ENCODE data around the gene DSC2.

The DSC2 gene

GRCh38 chr18:31097666-31098065 lies 4.6 kb downstream of the DSC2 start:
- DNase-seq (ENCODE audit: low read depth in 1 of 2, low spot score in 1 of 2): no peak
- H3K27ac ChIP-seq (replicated peaks): no peak overlapping the region
- TF ChIP-seq, protein P1, sequence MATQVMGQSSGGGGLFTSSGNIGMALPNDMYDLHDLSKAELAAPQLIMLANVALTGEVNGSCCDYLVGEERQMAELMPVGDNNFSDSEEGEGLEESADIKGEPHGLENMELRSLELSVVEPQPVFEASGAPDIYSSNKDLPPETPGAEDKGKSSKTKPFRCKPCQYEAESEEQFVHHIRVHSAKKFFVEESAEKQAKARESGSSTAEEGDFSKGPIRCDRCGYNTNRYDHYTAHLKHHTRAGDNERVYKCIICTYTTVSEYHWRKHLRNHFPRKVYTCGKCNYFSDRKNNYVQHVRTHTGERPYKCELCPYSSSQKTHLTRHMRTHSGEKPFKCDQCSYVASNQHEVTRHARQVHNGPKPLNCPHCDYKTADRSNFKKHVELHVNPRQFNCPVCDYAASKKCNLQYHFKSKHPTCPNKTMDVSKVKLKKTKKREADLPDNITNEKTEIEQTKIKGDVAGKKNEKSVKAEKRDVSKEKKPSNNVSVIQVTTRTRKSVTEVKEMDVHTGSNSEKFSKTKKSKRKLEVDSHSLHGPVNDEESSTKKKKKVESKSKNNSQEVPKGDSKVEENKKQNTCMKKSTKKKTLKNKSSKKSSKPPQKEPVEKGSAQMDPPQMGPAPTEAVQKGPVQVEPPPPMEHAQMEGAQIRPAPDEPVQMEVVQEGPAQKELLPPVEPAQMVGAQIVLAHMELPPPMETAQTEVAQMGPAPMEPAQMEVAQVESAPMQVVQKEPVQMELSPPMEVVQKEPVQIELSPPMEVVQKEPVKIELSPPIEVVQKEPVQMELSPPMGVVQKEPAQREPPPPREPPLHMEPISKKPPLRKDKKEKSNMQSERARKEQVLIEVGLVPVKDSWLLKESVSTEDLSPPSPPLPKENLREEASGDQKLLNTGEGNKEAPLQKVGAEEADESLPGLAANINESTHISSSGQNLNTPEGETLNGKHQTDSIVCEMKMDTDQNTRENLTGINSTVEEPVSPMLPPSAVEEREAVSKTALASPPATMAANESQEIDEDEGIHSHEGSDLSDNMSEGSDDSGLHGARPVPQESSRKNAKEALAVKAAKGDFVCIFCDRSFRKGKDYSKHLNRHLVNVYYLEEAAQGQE (IDR thresholded peaks at IDR 0.05; ENCODE audit: insufficient replicate concordance, low read depth): no peak
- TF ChIP-seq SPI1 (IDR thresholded peaks at IDR 0.05; ENCODE audit: borderline replicate concordance, low read depth) (no peak), GABPA (IDR thresholded peaks at IDR 0.05; ENCODE audit: low read depth) (no peak), POLR2AphosphoS5 (IDR thresholded peaks at IDR 0.05; ENCODE audit: low read depth) (no peak)
- TF ChIP-seq, protein P2, sequence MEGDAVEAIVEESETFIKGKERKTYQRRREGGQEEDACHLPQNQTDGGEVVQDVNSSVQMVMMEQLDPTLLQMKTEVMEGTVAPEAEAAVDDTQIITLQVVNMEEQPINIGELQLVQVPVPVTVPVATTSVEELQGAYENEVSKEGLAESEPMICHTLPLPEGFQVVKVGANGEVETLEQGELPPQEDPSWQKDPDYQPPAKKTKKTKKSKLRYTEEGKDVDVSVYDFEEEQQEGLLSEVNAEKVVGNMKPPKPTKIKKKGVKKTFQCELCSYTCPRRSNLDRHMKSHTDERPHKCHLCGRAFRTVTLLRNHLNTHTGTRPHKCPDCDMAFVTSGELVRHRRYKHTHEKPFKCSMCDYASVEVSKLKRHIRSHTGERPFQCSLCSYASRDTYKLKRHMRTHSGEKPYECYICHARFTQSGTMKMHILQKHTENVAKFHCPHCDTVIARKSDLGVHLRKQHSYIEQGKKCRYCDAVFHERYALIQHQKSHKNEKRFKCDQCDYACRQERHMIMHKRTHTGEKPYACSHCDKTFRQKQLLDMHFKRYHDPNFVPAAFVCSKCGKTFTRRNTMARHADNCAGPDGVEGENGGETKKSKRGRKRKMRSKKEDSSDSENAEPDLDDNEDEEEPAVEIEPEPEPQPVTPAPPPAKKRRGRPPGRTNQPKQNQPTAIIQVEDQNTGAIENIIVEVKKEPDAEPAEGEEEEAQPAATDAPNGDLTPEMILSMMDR (IDR thresholded peaks at IDR 0.05; ENCODE audit: insufficient read depth, low read length): no peak
- no peak overlapping the region for H3K4me3 ChIP-seq (replicated peaks; ENCODE audit: insufficient read depth, low read length)
- no peaks in the 10 kb centered on the region for H3K27me3 ChIP-seq (ENCODE audit: insufficient read depth, poor library complexity, severe bottlenecking)

DNA sequence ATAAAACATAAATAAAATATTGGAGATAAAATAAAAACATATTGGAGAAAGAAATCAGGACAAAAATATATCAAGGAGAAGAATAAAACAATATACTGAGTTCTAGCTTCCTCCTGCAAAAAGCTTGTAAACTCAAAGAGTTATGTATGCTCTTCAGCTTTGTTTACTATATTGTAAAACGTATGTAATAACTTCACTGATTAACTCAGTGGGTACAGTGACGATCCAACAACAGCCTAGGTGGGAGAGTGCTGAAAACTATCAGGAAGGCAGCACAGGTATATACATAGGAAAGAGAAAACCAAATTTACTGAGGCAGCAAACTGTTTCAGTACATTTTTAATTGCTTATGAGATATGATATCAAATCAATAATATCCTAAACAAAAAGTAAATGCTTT lies 8.3 kb downstream of the DSC2 start:
- Histone ChIP-seq H3K27me3 (ENCODE audit: insufficient read depth, poor library complexity, severe bottlenecking) (no peaks in the 10 kb centered on the region), H3K4me3 (replicated peaks; ENCODE audit: insufficient read depth, low read length) (no peak overlapping the region), H3K27ac (replicated peaks) (no peak overlapping the region)
- no peak for DNase-seq (ENCODE audit: low read depth in 1 of 2, low spot score in 1 of 2)
- TF ChIP-seq, protein P2 (IDR thresholded peaks at IDR 0.05; ENCODE audit: insufficient read depth, low read length): no peak
- TF ChIP-seq SPI1 (IDR thresholded peaks at IDR 0.05; ENCODE audit: borderline replicate concordance, low read depth) (no peak), POLR2AphosphoS5 (IDR thresholded peaks at IDR 0.05; ENCODE audit: low read depth) (no peak)
- TF ChIP-seq, protein P1 (IDR thresholded peaks at IDR 0.05; ENCODE audit: insufficient replicate concordance, low read depth): no peak

GRCh38 chr18:31093294-31093693 lies 8.9 kb downstream of the DSC2 start:
- TF ChIP-seq SPI1 (IDR thresholded peaks at IDR 0.05; ENCODE audit: borderline replicate concordance, low read depth): no peak
- TF ChIP-seq GABPA (IDR thresholded peaks at IDR 0.05; ENCODE audit: low read depth): no peak
- no peak for TF ChIP-seq POLR2AphosphoS5 (IDR thresholded peaks at IDR 0.05; ENCODE audit: low read depth)
- TF ChIP-seq, protein P2 (IDR thresholded peaks at IDR 0.05; ENCODE audit: insufficient read depth, low read length): no peak
- TF ChIP-seq, protein P1 (IDR thresholded peaks at IDR 0.05; ENCODE audit: insufficient replicate concordance, low read depth): no peak

More at GRCh38 chr18:31093294-31093693, 8.9 kb downstream of the DSC2 start:
- Histone ChIP-seq H3K4me3 (replicated peaks; ENCODE audit: insufficient read depth, low read length) (no peak overlapping the region), H3K27me3 (ENCODE audit: insufficient read depth, poor library complexity, severe bottlenecking) (no peaks in the 10 kb centered on the region), H3K27ac (replicated peaks) (no peak overlapping the region)
- no peak for DNase-seq (ENCODE audit: low read depth in 1 of 2, low spot score in 1 of 2)
